Globus pallidus (tissue), 1 donor: ENCODE results near the gene DISC1.
"Not testable (repeated sequence)": the region's sequence is repeated elsewhere in the genome, so short reads cannot be mapped to it uniquely, and the experiment has no call there.

Experiments
- DNase-seq: peaks from one replicate; pipeline ENCODE4 v3.0.0-alpha.2; 2015; ENCODE audit warnings: low spot score

Gene DISC1

DNA sequence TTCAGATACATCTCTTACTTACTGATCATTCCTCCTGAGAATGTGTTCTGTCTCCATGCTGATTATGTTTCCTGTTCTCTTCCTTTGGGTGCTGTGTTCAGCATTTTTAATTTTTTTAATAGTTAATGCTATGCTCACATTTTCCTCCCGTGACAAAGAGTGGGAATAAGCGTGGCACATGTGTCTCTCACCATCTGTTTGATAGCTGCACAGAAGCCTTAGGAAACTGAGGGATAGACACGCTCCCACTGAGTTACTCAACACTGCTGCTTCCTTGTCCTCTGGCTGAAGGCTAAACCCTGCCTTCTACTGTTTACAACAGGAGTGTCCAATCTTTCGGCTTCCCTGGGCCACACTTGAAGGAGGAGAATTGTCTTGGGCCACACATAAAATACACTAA, 264.2 kb downstream of the DISC1 start:
- no peak for DNase-seq

GRCh38 chr1:231893400-231894102, 267.0 kb downstream of the DISC1 start:
- DNase-seq, result no peak

GRCh38 chr1:231896806-231897205, 270.2 kb downstream of the DISC1 start:
- DNase-seq, result no peak

DNA sequence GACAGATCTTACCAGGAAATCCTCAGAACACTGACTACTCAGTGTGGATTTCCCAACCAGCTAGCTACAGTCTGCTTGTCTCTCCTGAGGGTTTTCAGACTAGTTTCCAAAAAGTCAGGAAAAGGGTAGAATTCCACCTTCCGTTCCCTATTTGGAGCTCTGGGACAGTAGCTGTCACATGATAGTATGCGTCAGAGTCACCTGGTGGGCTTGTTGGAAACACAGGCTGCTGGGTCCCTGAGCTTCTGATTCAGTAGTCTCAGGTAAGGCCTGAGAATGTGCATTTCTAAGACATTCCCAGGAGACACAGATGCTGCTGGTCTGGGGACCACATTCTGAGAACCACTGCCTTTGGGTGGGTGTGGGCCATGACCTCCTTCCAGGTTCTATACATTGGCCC, 272.5 kb downstream of the DISC1 start:
- no peak for DNase-seq

DNA sequence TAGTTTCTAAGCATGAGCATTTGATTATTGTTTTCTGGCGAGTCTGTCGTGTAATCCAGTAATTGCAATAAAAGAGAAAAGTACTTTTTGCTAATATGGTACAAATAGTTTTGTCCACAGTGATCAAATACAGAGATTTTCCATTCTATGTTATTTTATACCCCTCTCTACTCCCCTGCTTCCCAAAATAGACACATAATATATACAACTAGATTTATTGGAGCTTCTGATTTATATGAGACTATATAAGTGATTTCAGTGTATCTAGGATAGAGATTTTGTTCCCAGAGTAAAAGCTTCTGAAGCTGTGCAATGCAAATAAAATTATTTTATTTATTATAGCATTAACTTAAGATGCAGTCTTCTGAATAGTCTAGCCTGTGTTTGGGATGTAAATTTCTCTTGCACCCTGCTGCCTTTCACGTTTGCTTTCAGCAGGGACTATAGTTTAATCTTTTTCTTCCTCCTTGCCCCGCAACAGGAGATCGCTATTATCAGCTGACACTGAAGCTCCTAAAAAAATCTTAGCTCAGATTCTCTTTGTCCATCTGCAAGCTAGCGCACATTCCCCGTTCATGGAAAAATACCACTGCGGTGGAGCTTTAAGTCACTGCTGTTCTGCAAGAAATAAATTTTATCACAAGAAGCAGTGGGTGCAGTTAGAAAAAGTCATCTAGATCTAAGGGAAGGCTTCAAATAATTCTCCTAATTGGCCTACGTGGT, 273.3 kb downstream of the DISC1 start:
- no peak for DNase-seq

- no peak for DNase-seq
These were observed 277.0 kb downstream of the DISC1 start for GRCh38 chr1:231903586-231904081.

DNA sequence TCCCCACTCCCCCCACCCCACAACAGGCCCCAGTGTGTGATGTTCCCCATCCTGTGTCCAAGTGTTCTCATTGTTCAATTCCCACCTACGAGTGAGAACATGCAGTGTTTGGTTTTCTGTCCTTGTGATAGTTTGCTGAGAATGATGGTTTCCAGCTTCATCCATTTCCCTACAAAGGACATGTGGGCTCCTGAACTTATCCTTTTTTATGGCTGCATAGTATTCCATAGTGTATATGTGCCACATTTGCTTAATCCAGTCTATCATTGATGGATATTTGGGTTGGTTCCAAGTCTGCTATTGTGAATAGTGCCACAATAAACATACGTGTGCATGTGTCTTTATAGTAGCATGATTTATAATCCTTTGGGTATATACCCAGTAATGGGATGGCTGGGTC, 280.7 kb downstream of the DISC1 start:
- DNase-seq, result not testable (repeated sequence)

DNA sequence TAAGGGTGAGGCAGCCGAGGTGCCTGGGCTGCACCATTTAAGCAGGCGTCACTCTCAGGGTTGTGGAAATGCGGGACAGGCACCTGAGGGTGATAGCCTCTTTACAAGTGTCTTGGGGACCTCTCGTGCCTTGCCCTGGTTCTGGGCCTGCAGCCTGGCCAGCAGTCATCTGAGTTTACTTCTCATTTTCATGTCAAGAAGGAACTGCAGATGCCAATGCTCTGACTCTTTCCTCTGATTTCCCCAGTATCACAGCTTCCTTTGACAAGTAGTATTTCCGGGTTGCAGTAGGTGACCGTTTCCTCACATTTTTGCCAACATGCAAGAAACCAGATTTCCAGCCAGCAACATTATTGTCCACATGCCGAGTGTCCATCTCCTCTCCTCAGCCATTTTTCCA, 286.9 kb downstream of the DISC1 start:
- no peak for DNase-seq

- DNase-seq, result no peak
These were observed 291.8 kb downstream of the DISC1 start for GRCh38 chr1:231918239-231919015.

- no peak for DNase-seq
These were observed 292.8 kb downstream of the DISC1 start for GRCh38 chr1:231919239-231919885.

DNA sequence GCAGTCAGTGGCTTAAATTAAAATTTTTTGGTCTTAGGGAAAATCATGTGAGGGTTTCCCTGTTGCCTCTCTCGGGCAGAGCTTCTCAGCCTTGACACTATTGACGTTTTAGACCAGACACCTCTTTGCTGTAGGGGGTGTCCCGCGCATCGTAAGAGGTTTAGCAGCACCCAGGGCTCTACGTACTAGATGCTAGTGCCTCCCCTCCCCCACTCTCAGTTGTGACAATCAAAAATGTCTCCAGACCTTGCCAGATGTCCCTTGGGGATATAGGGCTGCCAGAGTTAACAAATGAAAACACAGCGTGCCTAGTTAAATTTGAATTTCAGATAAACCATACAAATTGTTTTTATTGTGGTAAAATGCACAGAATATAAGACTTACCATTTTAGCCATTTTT, 293.3 kb downstream of the DISC1 start:
- no peak for DNase-seq

DNA sequence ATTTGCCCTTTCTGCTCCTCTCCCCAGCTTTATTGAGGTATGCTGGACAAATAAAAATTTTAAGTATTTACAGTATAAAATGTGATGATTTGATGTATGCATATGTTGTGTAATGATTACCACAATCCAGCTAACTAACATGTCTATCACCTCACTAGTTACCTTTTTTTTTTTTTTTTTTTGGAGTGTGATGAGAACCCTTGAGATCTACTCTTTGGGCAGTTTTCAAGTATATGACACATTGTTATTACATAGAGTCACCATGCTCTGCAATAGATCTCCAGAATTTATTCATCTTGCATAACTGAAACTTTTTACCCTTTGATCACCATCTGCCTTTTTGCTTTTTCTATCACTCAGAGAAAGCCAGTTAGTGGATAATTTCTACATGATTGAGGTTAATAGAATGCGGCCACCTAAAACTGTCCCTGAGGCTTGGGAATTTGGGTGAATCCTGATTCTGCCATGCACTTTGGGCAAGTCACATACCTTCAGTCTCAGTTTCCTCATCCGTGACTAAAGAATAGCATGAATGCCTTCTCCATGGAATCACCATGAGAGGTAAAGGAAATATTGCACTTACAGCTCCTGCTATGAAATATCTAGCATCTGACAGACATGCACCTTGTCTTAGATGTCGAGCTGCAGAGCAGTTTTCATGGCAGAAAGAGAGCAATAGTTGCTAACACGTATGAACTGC, 295.2 kb downstream of the DISC1 start:
- DNase-seq, result no peak

GRCh38 chr1:231923491-231924041, 297.0 kb downstream of the DISC1 start:
- DNase-seq, result peak; percentile 50

- peak; percentile 57 for DNase-seq
These were observed 297.6 kb downstream of the DISC1 start for GRCh38 chr1:231924180-231924579.

GRCh38 chr1:231925864-231926263, 299.3 kb downstream of the DISC1 start:
- DNase-seq, result no peak

DNA sequence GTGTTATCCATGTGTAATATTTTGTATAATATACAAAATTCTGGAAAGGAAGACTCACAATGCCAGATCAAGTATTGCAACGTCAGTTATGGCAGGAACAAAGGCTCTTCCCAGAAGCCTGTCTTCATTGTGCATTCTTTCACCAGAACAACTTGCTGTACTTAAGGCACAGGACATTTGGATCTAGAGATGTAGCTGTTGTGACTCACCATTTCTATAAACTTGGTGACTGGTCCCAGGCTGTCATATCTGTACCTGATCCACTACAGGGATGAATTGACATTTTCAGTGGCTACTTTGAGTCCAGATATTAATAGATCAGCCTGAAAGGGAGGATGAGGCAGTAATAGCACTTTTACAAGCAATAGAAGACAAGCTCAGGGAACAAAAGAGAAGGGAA, 299.8 kb downstream of the DISC1 start:
- no peak for DNase-seq

- DNase-seq, result no peak
These were observed 300.3 kb downstream of the DISC1 start for GRCh38 chr1:231926933-231927332.

DNA sequence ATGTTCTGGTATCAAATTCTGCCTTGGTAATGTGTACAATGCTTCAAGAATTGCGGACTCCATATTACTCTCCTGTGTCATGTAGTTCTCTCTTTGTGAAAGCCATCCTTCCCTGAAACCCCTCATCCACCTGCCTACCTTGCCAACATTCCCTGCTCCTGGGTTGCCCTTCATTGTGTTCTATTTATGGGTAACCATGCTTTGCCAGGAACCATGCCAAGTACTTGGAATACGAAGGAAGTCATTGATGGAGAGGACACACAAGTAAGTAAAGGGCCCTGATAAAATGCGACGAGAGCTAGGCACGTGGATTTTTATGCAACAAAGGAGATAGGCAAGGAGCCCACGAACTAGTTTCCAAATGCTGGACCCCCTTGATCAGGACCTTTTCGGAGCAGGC, 300.8 kb downstream of the DISC1 start:
- no peak for DNase-seq

DNA sequence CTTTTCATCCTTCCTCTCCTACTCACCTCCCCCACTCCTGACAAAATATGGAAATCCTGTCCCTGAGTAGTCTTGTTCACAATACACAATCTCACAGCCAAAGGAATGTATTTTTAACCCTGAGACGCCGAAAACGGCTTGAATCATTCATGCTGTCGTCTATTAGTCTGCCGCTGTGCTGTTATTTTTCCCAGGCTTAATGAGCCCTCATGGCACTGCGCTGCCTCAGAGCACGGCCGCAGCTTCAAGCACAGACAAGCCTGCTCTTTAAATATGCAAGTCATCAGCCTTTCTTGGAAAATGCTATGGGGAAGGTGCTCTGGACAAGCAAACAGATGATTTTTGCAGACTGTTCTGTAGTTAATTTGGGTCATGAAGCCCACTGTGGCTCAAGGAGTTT, 302.7 kb downstream of the DISC1 start:
- no peak for DNase-seq

DNA sequence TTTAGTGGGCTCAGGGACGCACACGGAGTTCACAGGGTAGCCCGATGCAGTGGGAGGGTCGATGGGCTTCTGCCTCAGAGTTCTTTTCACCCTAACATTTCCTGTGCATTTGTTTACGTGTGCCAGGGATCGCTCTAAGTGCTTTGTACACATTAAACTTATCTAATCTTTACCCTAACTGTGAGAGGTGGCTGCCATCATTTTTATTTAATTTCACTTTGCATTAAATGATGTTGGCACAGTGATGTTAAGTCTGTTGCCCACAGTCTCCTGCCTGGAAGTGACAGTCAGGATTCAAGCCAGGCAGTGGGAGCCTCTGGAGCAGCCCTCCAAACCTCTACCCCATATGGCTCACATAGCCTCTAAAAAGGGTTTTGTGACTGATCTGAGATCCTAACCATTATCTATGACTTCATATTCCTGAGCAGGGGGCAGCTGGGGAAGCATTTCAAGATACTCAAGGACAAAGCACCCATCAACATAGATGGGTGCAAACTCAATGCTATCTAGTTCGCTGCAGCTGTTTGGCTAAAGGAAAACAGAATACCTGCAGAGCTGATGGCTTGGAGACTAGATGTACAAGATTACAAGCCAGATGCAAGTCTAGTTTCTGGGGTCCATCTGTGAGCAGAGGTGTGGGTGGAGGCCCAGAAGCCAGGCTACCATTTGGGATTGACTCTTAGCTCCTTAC, 303.8 kb downstream of the DISC1 start:
- no peak for DNase-seq

GRCh38 chr1:231931146-231931545, 304.6 kb downstream of the DISC1 start:
- DNase-seq, result no peak
